Tibial nerve (tissue), 4 donors: ENCODE measurements around the gene SMARCA2.

Experiments used
- CTCF ChIP-seq, 5 experiments: fragments of 200-600 bp in 3 of 5; fragments of 450-650 bp in 2 of 5; sonication (generic) in 3 of 5; IDR thresholded peaks; one replicate each; pipeline ENCODE4 v1.5.1; 2016 to 2019; ENCODE audit warnings: antibody characterized with exemption in 5 of 5, mild to moderate bottlenecking in 3 of 5, moderate library complexity in 2 of 5
- EP300 ChIP-seq, 2 donors: sonication (generic); formaldehyde crosslinking; IDR thresholded peaks; one replicate each; pipeline ENCODE4 v1.6.1; 2017; ENCODE audit warnings: antibody characterized with exemption in 2 of 2, mild to moderate bottlenecking in 1 of 2
- POLR2A ChIP-seq, 2 donors: fragments of 450-650 bp; IDR thresholded peaks; one replicate each; pipeline ENCODE4 v1.6.1; 2017; ENCODE audit warnings: antibody characterized with exemption in 2 of 2, mild to moderate bottlenecking in 2 of 2, moderate library complexity in 2 of 2

- no peak for TF ChIP-seq CTCF (IDR thresholded peaks at IDR 0.05)
- TF ChIP-seq EP300 (IDR thresholded peaks at IDR 0.05) = no peak
- no peak for TF ChIP-seq POLR2A (IDR thresholded peaks at IDR 0.05)
Measured at GRCh38 chr9:2242831-2243330, 227.7 kb downstream of the SMARCA2 start.
